ENCODE results near the gene SIK3. TPM values are rescaled to one million over a fixed set of nuclear protein-coding genes. Genes with fewer than 3 reads are reported as not detected.
"Not testable (repeated sequence)": the region's sequence is repeated elsewhere in the genome, so short reads cannot be mapped to it uniquely, and the experiment has no call there.

The SIK3 gene
- total RNA-seq, 4 donors from 2014 or later, result 14.1 to 77.0 (median 40.7) TPM

GRCh38 chr11:116837231-116838091 lies 260.8 kb downstream of the SIK3 start, which contains the start of gene APOA1:
Gene APOA1 (minus strand): TSS chr11:116837622. CDS start chr11:116837387, 235 bp downstream.
- no peaks in the 10 kb centered on the region for H3K27me3 ChIP-seq
- H3K9me3 ChIP-seq, result no peaks in the 10 kb centered on the region
- H3K36me3 ChIP-seq, result no peaks in the 10 kb centered on the region
- peak; percentile 27 to 46 for DNase-seq
- H3K4me3 ChIP-seq, result no peak within 1 kb of the TSS
- TF ChIP-seq POLR2A (IDR thresholded peaks at IDR 0.05) (no peak), CTCF (IDR thresholded peaks at IDR 0.05) (no peak)
- H3K27ac ChIP-seq, result peak within 1 kb of the TSS in 1 of 2 donors; percentile 66
- peaks cover 0 to 5% of the 10 kb centered on the region in 2 donors for H3K4me1 ChIP-seq
- intact Hi-C loops (cut with DNase I; ENCODE audit: low total_unique reads), result no loop called here

GRCh38 chr11:116836632-116836991 lies 261.6 kb downstream of the SIK3 start:
- H3K27me3 ChIP-seq, result no peaks in the 10 kb centered on the region
- TF ChIP-seq POLR2A (IDR thresholded peaks at IDR 0.05), result no peak
- no peak for TF ChIP-seq CTCF (IDR thresholded peaks at IDR 0.05)
- H3K36me3 ChIP-seq, result no peaks in the 10 kb centered on the region
- peak overlapping the region in 1 of 2 donors; percentile 34 for H3K27ac ChIP-seq
- no peaks in the 10 kb centered on the region for H3K9me3 ChIP-seq
- intact Hi-C loops (cut with DNase I; ENCODE audit: low total_unique reads), result no loop called here
- no peak for DNase-seq
- H3K4me3 ChIP-seq, result no peak overlapping the region
- peaks cover 0 to 5% of the 10 kb centered on the region in 2 donors for H3K4me1 ChIP-seq

- peak; percentile 77 to 82 for DNase-seq
- peaks cover 0 to 5% of the 10 kb centered on the region in 2 donors for H3K4me1 ChIP-seq
- H3K9me3 ChIP-seq, result no peaks in the 10 kb centered on the region
- H3K36me3 ChIP-seq, result no peaks in the 10 kb centered on the region
- TF ChIP-seq CTCF (IDR thresholded peaks at IDR 0.05) (peak; percentile 56 to 63 (median 60)), POLR2A (IDR thresholded peaks at IDR 0.05) (peak in 1 of 2 donors; percentile 28)
- H3K4me3 ChIP-seq, result peak overlapping the region; percentile 22 to 34
- H3K27me3 ChIP-seq, result no peaks in the 10 kb centered on the region
- intact Hi-C loops (cut with DNase I; ENCODE audit: low total_unique reads), result no loop called here
- H3K27ac ChIP-seq, result peak overlapping the region; percentile 60 to 66
Observed at GRCh38 chr11:116835791-116836631, 262.2 kb downstream of the SIK3 start.

- H3K9me3 ChIP-seq, result no peaks in the 10 kb centered on the region
- peak overlapping the region; percentile 22 to 34 for H3K4me3 ChIP-seq
- H3K27ac ChIP-seq, result peak overlapping the region; percentile 60 to 66
- DNase-seq, result no peak
- peaks cover 0 to 5% of the 10 kb centered on the region in 2 donors for H3K4me1 ChIP-seq
- H3K27me3 ChIP-seq, result no peaks in the 10 kb centered on the region
- TF ChIP-seq CTCF (IDR thresholded peaks at IDR 0.05) (no peak), POLR2A (IDR thresholded peaks at IDR 0.05) (no peak)
- intact Hi-C loops (cut with DNase I; ENCODE audit: low total_unique reads), result no loop called here
- no peaks in the 10 kb centered on the region for H3K36me3 ChIP-seq
Observed at GRCh38 chr11:116835042-116835772, 263.0 kb downstream of the SIK3 start.

- DNase-seq; H3K27me3 ChIP-seq; H3K36me3 ChIP-seq; intact Hi-C loops (cut with DNase I; ENCODE audit: low total_unique reads); H3K27ac ChIP-seq; H3K4me1 ChIP-seq; H3K9me3 ChIP-seq; H3K4me3 ChIP-seq: not testable (repeated sequence)
Observed at GRCh38 chr11:116834535-116835041, 263.6 kb downstream of the SIK3 start.
